Measurements from ENCODE around the gene MAD1L1. TPM values are rescaled to one million over a fixed set of nuclear protein-coding genes. Genes with fewer than 3 reads are reported as not detected.

MAD1L1 gene
- total RNA-seq, 1 experiment from 2014 or later = 38.5 TPM

DNA sequence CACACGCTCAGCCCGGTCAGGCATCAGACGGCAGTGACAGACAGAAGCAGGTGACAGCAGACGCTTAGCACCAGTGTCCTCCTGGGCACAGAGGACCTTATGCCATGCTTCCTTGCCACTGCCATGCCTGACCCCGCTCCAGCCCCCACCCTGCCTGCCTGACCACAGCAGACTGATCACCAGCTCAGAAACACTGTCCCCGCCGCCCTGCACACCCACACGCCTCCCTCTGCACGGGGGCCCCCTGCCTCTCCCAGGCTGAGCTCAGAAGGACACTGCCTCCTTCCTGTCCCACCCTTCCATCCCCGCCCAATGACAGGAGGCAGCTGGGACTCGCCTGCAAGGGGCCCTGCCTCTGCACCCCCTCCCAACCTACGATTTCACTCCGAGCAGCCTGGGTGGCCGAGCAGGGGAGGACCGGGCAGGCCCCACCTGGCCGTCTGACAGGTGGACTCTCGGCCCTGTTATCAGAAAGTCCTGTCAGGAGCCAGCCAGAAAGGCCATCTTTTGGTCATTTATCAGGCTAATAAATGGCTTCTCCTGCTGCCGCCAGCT is 379.2 kb downstream of the MAD1L1 start:
- Histone ChIP-seq H3K4me2 (ENCODE audit: low read length) (no peak overlapping the region), H3K27me3 (ENCODE audit: insufficient read depth, low read length) (no peaks in the 10 kb centered on the region), H3K9me2 (ENCODE audit: insufficient read depth) (no peaks in the 10 kb centered on the region), H3K4me1 (ENCODE audit: control insufficient read depth in 1 of 2, insufficient read depth in 2 of 2, low read length in 2 of 2) (no peaks in the 10 kb centered on the region), H3K36me3 (ENCODE audit: control insufficient read depth in 1 of 2, insufficient read depth in 2 of 2, low read length in 2 of 2) (no peaks in the 10 kb centered on the region), H4K20me1 (ENCODE audit: insufficient read depth) (no peaks in the 10 kb centered on the region), H3K4me3 (replicated peaks in 1 of 2; ENCODE audit: low read depth in 1 of 2, low read length in 2 of 2) (no peak overlapping the region), H2AFZ (ENCODE audit: low read depth, low read length, poor library complexity, severe bottlenecking) (no peak overlapping the region), H3K9me3 (ENCODE audit: control insufficient read depth in 1 of 2, insufficient read depth in 1 of 2, low read depth in 1 of 2, low read length in 2 of 2) (no peaks in the 10 kb centered on the region), H3K9ac (ENCODE audit: low read length) (no peak overlapping the region), H3K27ac (ENCODE audit: low read depth, low read length) (no peak overlapping the region), H3K79me2 (ENCODE audit: insufficient read depth, low read length) (no peaks in the 10 kb centered on the region)
- ChIA-PET CTCF (no interaction called here), RAD21 (ENCODE audit: low non-redundant PET in 1 of 2, low total read pairs in 2 of 2, uncharacterized antibody in 2 of 2, unreplicated experiment in 2 of 2) (no interaction called here), POLR2A (no interaction called here)
- intact Hi-C loops (cut with micrococcal nuclease) = no loop called here
- DNase-seq (ENCODE audit: low read depth, low spot score) (no peak), ATAC-seq (no peak)
- BruUV-seq (replicated peaks) = no TSS peak
- no peak for TF ChIP-seq FOSL1 (IDR thresholded peaks at IDR 0.05; ENCODE audit: low read depth)
- TF ChIP-seq ZNF274 (IDR thresholded peaks at IDR 0.05; ENCODE audit: low read depth, low read length) = no peak
- TF ChIP-seq EZH2 (IDR thresholded peaks at IDR 0.05) = no peak
- TF ChIP-seq CTCF (IDR thresholded peaks at IDR 0.05 in 2 of 3, conservative IDR thresholded peaks at IDR 0.05 in 1 of 3; ENCODE audit: borderline replicate concordance in 1 of 3, insufficient read depth in 1 of 3, low read depth in 2 of 3, low read length in 2 of 3) = no peak
- no peak for TF ChIP-seq YY1 (IDR thresholded peaks at IDR 0.05; ENCODE audit: extremely low read depth, insufficient replicate concordance, low read depth, low read length)
- no peak for TF ChIP-seq SRF (IDR thresholded peaks at IDR 0.05; ENCODE audit: low read depth)
- TF ChIP-seq, protein P1, sequence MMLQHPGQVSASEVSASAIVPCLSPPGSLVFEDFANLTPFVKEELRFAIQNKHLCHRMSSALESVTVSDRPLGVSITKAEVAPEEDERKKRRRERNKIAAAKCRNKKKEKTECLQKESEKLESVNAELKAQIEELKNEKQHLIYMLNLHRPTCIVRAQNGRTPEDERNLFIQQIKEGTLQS (IDR thresholded peaks at IDR 0.05) = no peak
- TF ChIP-seq REST (IDR thresholded peaks at IDR 0.05; ENCODE audit: low read depth) = no peak
- TF ChIP-seq SIN3A (IDR thresholded peaks at IDR 0.05; ENCODE audit: low read depth) = no peak
- no peak for TF ChIP-seq ELF1 (IDR thresholded peaks at IDR 0.05; ENCODE audit: borderline replicate concordance, low read depth)
- no peak for TF ChIP-seq CEBPB (IDR thresholded peaks at IDR 0.05; ENCODE audit: low read depth)
- no peak for TF ChIP-seq EZH2phosphoT487 (IDR thresholded peaks at IDR 0.05; ENCODE audit: borderline replicate concordance)
- TF ChIP-seq, protein P2, sequence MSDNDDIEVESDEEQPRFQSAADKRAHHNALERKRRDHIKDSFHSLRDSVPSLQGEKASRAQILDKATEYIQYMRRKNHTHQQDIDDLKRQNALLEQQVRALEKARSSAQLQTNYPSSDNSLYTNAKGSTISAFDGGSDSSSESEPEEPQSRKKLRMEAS (IDR thresholded peaks at IDR 0.05) = no peak
- TF ChIP-seq EGR1 (IDR thresholded peaks at IDR 0.05; ENCODE audit: low read depth) = no peak
- TF ChIP-seq JUND (IDR thresholded peaks at IDR 0.05) = no peak
- TF ChIP-seq, protein P3, sequence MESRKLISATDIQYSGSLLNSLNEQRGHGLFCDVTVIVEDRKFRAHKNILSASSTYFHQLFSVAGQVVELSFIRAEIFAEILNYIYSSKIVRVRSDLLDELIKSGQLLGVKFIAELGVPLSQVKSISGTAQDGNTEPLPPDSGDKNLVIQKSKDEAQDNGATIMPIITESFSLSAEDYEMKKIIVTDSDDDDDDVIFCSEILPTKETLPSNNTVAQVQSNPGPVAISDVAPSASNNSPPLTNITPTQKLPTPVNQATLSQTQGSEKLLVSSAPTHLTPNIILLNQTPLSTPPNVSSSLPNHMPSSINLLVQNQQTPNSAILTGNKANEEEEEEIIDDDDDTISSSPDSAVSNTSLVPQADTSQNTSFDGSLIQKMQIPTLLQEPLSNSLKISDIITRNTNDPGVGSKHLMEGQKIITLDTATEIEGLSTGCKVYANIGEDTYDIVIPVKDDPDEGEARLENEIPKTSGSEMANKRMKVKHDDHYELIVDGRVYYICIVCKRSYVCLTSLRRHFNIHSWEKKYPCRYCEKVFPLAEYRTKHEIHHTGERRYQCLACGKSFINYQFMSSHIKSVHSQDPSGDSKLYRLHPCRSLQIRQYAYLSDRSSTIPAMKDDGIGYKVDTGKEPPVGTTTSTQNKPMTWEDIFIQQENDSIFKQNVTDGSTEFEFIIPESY (IDR thresholded peaks at IDR 0.05; ENCODE audit: extremely low read depth, insufficient replicate concordance, low read length) = no peak
- no peak for TF ChIP-seq POLR2A (IDR thresholded peaks at IDR 0.05; ENCODE audit: borderline replicate concordance, extremely low read depth, insufficient read depth, insufficient read length)
